ENCODE measurements around the gene DNAJC18.

The DNAJC18 gene

DNA sequence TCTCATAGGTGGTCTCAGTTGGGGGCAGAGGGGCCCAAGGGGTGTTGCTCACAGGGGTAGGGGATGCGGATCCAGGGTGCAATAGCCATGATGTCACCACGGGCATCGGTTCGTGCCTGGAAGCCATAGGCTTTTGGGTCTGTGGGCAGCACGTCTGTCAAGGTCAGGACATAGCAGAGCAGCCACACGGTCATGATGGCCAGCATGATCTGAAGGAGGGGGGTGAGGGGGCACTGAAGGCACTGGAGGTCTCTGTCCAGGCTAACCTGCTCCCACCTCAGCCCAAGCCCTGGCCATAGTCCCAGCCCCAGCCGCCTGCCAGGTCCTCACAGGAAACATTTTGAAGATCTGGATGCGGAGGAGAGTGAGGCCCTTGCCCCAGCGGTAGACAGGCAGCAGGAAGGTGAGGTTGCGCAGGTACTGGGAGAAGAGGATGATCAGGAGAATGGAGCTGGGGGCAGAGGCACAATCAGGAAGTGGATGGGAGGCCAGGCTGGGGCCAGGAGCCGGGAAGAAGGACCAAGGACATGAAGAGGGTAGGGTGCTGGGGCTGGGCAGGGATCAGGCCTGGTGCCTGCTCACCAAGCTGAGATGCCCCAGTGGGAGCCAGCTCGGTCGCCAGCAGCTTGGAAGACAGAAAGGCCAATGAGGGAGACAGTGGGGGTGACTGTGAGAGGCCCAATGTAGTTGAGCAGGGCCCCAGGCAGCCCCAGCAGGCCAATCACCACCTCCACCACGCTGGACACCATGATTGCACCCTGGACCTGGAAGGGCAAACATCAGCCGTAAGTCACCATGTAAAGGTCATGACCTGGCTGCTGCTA lies 59.5 kb downstream of the DNAJC18 start:
- no peak for DNase-seq (ENCODE audit: low read depth)
- TF ChIP-seq, protein P1, sequence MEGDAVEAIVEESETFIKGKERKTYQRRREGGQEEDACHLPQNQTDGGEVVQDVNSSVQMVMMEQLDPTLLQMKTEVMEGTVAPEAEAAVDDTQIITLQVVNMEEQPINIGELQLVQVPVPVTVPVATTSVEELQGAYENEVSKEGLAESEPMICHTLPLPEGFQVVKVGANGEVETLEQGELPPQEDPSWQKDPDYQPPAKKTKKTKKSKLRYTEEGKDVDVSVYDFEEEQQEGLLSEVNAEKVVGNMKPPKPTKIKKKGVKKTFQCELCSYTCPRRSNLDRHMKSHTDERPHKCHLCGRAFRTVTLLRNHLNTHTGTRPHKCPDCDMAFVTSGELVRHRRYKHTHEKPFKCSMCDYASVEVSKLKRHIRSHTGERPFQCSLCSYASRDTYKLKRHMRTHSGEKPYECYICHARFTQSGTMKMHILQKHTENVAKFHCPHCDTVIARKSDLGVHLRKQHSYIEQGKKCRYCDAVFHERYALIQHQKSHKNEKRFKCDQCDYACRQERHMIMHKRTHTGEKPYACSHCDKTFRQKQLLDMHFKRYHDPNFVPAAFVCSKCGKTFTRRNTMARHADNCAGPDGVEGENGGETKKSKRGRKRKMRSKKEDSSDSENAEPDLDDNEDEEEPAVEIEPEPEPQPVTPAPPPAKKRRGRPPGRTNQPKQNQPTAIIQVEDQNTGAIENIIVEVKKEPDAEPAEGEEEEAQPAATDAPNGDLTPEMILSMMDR (IDR thresholded peaks at IDR 0.05; ENCODE audit: low read depth, low read length, missing control alignments) = no peak
- H3K4me3 ChIP-seq (ENCODE audit: low read depth, low read length) = no peak overlapping the region

GRCh38 chr5:139378941-139379361 lies 60.4 kb downstream of the DNAJC18 start:
- TF ChIP-seq, protein P1 (IDR thresholded peaks at IDR 0.05; ENCODE audit: low read depth, low read length, missing control alignments) = no peak
- DNase-seq (ENCODE audit: low read depth) = no peak
- no peak overlapping the region for H3K4me3 ChIP-seq (ENCODE audit: low read depth, low read length)

- TF ChIP-seq, protein P1 (IDR thresholded peaks at IDR 0.05; ENCODE audit: low read depth, low read length, missing control alignments) = no peak
- no peak overlapping the region for H3K4me3 ChIP-seq (ENCODE audit: low read depth, low read length)
- no peak for DNase-seq (ENCODE audit: low read depth)
Observed at GRCh38 chr5:139378101-139378825, 61.1 kb downstream of the DNAJC18 start.

DNA sequence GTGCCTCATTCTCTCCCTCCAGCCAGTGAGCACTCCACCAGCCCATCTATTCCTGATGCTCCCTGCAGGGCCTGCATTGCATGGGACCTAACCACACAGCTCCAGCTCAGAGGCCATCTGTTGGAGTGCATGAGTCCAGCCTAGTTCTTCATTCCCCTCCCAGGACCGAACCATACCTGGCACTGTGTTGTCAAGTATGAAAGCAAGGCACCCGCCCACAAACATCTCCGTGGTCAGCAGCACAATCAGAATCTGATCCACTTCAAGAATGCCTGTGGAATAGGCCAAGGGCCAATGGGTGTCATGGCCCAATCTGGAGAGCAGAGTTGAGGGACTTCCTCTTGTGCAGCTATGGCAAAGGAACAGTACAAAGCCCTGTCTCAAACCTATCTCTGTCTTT lies 62.1 kb downstream of the DNAJC18 start:
- TF ChIP-seq, protein P1 (IDR thresholded peaks at IDR 0.05; ENCODE audit: low read depth, low read length, missing control alignments) = no peak
- DNase-seq (ENCODE audit: low read depth) = no peak
- no peak overlapping the region for H3K4me3 ChIP-seq (ENCODE audit: low read depth, low read length)

GRCh38 chr5:139376364-139376763 lies 63.0 kb downstream of the DNAJC18 start:
- no peak for DNase-seq (ENCODE audit: low read depth)
- TF ChIP-seq, protein P1 (IDR thresholded peaks at IDR 0.05; ENCODE audit: low read depth, low read length, missing control alignments) = no peak
- no peak overlapping the region for H3K4me3 ChIP-seq (ENCODE audit: low read depth, low read length)

GRCh38 chr5:139374909-139375308 lies 64.4 kb downstream of the DNAJC18 start:
- no peak for DNase-seq (ENCODE audit: low read depth)
- no peak overlapping the region for H3K4me3 ChIP-seq (ENCODE audit: low read depth, low read length)
- TF ChIP-seq, protein P1 (IDR thresholded peaks at IDR 0.05; ENCODE audit: low read depth, low read length, missing control alignments) = no peak

Data from GM12864 (cell line).